Endodermal cell (in vitro differentiated cells): ENCODE results near the gene HACD2. TPM values are rescaled to one million over a fixed set of nuclear protein-coding genes. Genes with fewer than 3 reads are reported as not detected.

Experiments used
- DNase-seq: peaks from one replicate; pipeline ENCODE4 v3.0.0-alpha.2; 2017
- H3K27ac ChIP-seq: 2 replicates; pipeline ENCODE4 v1.5.1; 2013; ENCODE audit warnings: mild to moderate bottlenecking, low read depth, low read length, moderate library complexity
- H3K27me3 ChIP-seq: 2 replicates; pipeline ENCODE4 v1.6.1; 2013; ENCODE audit warnings: mild to moderate bottlenecking, low read length, moderate library complexity; ENCODE audit not compliant: insufficient read depth, control insufficient read depth, poor library complexity, severe bottlenecking
- H3K36me3 ChIP-seq: 2 replicates; pipeline ENCODE4 v1.7.0; 2013; ENCODE audit warnings: mild to moderate bottlenecking, low read length, moderate library complexity; ENCODE audit not compliant: control insufficient read depth, insufficient read depth
- H3K4me1 ChIP-seq: one replicate; pipeline ENCODE4 v1.7.0; 2013; ENCODE audit warnings: low read length; ENCODE audit not compliant: control insufficient read depth, insufficient read depth
- H3K4me3 ChIP-seq: 2 replicates; pipeline ENCODE4 v1.5.1; 2013; ENCODE audit warnings: mild to moderate bottlenecking, low read length, moderate library complexity
- H3K9ac ChIP-seq: 2 replicates; pipeline ENCODE4 v1.6.1; 2013; ENCODE audit warnings: mild to moderate bottlenecking, low read length, moderate library complexity; ENCODE audit not compliant: poor library complexity, severe bottlenecking; ENCODE audit errors: extremely low read depth
- H3K9me3 ChIP-seq: 2 replicates; pipeline ENCODE4 v1.6.1; 2013; ENCODE audit warnings: mild to moderate bottlenecking, low read length, moderate library complexity; ENCODE audit not compliant: control insufficient read depth
- H3K27ac Mint-ChIP-seq: 2 replicates; pipeline ENCODE4 v1.8.0; 2020; ENCODE audit warnings: mixed read lengths
- H3K27me3 Mint-ChIP-seq: 2 replicates; pipeline ENCODE4 v1.8.0; 2021; ENCODE audit warnings: mild to moderate bottlenecking, mixed read lengths; ENCODE audit not compliant: insufficient read depth
- H3K36me3 Mint-ChIP-seq: 2 replicates; pipeline ENCODE4 v1.8.0; 2020; ENCODE audit warnings: low read depth, mixed read lengths
- H3K4me1 Mint-ChIP-seq: 2 replicates; pipeline ENCODE4 v1.8.0; 2020; ENCODE audit warnings: mixed read lengths
- H3K4me3 Mint-ChIP-seq: 2 replicates; pipeline ENCODE4 v1.8.0; 2020; ENCODE audit warnings: mild to moderate bottlenecking, moderate library complexity, mixed read lengths
- H3K9me3 Mint-ChIP-seq: 2 replicates; pipeline ENCODE4 v1.8.0; 2020; ENCODE audit warnings: mild to moderate bottlenecking, mixed read lengths
- CTCF ChIP-seq: fragments of 200-600 bp; sonication (generic); conservative IDR thresholded peaks from 2 replicates; pipeline ENCODE4 v1.5.0; 2021; ENCODE audit warnings: antibody characterized with exemption, mild to moderate bottlenecking
- WGBS, 2 experiments: methylation state at CpG; one replicate each; pipeline versions ENCODE4 v1.1.5 to v1.1.7; 2013; ENCODE audit warnings: missing lambda C conversion rate in 2 of 2, mixed read lengths in 1 of 2; ENCODE audit not compliant: insufficient coverage in 1 of 2, insufficient read length in 1 of 2; 5-methylcytosine and 5-hydroxymethylcytosine counted together
- total RNA-seq, 2 donors: library from RNA; stranded (reverse); fragmentation: NEBNext Ultra II Directional in 1 of 2; extraction: Animal tissue kit (Norgen Biotek cat#: 25700) in 1 of 2; gene quantifications; 2 replicates in 1 of 2; 3 replicates in 1 of 2; pipeline ENCODE4 v1.2.1, GENCODE V29; 2021

Gene HACD2
- total RNA-seq, 2 donors from 2014 or later: 32.5 to 48.7 TPM

GRCh38 chr3:123486460-123486859 is 98.4 kb downstream of the HACD2 start:
- H3K27me3 ChIP-seq: no peaks in the 10 kb centered on the region
- 92 to 100% methylated on average over 1 to 7 of the region's 7 CpGs for WGBS, 2 experiments
- H3K27ac ChIP-seq: no peak overlapping the region
- no peaks in the 10 kb centered on the region for H3K4me1 ChIP-seq
- H3K27me3 Mint-ChIP-seq: peaks cover 14% of the 10 kb centered on the region
- peaks cover 11% of the 10 kb centered on the region for H3K36me3 Mint-ChIP-seq
- no peak overlapping the region for H3K27ac Mint-ChIP-seq
- H3K36me3 ChIP-seq: peaks cover 13% of the 10 kb centered on the region
- no peaks in the 10 kb centered on the region for H3K9me3 ChIP-seq
- no peak overlapping the region for H3K4me3 ChIP-seq
- no peak overlapping the region for H3K9ac ChIP-seq
- DNase-seq: no peak
- H3K9me3 Mint-ChIP-seq: no peaks in the 10 kb centered on the region
- no peak overlapping the region for H3K4me3 Mint-ChIP-seq
- H3K4me1 Mint-ChIP-seq: no peaks in the 10 kb centered on the region
- TF ChIP-seq CTCF: no peak

- no peak overlapping the region for H3K4me3 ChIP-seq
- no peaks in the 10 kb centered on the region for H3K9me3 ChIP-seq
- H3K27ac Mint-ChIP-seq: no peak overlapping the region
- H3K36me3 Mint-ChIP-seq: peaks cover 3% of the 10 kb centered on the region
- 89 to 95% methylated on average over 4 of the region's 4 CpGs for whole genome bisulfite sequencing, 2 experiments
- no peak overlapping the region for H3K4me3 Mint-ChIP-seq
- peaks cover 5% of the 10 kb centered on the region for H3K36me3 ChIP-seq
- no peak overlapping the region for H3K27ac ChIP-seq
- DNase-seq: no peak
- H3K27me3 Mint-ChIP-seq: peaks cover 14% of the 10 kb centered on the region
- H3K9me3 Mint-ChIP-seq: no peaks in the 10 kb centered on the region
- TF ChIP-seq CTCF: no peak
- no peaks in the 10 kb centered on the region for H3K4me1 ChIP-seq
- no peak overlapping the region for H3K9ac ChIP-seq
- no peaks in the 10 kb centered on the region for H3K27me3 ChIP-seq
- no peaks in the 10 kb centered on the region for H3K4me1 Mint-ChIP-seq
Measured at GRCh38 chr3:123485551-123485950, 99.3 kb downstream of the HACD2 start.

- 93 to 94% methylated on average over 6 of the region's 6 CpGs for WGBS, 2 experiments
- Histone ChIP-seq H3K4me1 (no peaks in the 10 kb centered on the region), H3K9me3 (no peaks in the 10 kb centered on the region), H3K36me3 (no peaks in the 10 kb centered on the region), H3K4me3 (no peak overlapping the region), H3K27me3 (no peaks in the 10 kb centered on the region), H3K27ac (no peak overlapping the region), H3K9ac (no peak overlapping the region)
- no peaks in the 10 kb centered on the region for H3K36me3 Mint-ChIP-seq
- H3K4me3 Mint-ChIP-seq: no peak overlapping the region
- peaks cover 16% of the 10 kb centered on the region for H3K27me3 Mint-ChIP-seq
- H3K27ac Mint-ChIP-seq: no peak overlapping the region
- DNase-seq: no peak
- H3K9me3 Mint-ChIP-seq: no peaks in the 10 kb centered on the region
- TF ChIP-seq CTCF: no peak
- H3K4me1 Mint-ChIP-seq: no peaks in the 10 kb centered on the region
Measured at GRCh38 chr3:123483146-123483545, 101.7 kb downstream of the HACD2 start.
